H1 (cell line): ENCODE data around the gene KBTBD2. TPM values are rescaled to one million over a fixed set of nuclear protein-coding genes. Genes with fewer than 3 reads are reported as not detected.

Source experiments
- RBBP5 ChIP-seq: IDR thresholded peaks from 2 replicates; pipeline ENCODE4 v1.7.1; 2012; ENCODE audit warnings: low read depth, mild to moderate bottlenecking, inconsistent platforms, low read length, moderate library complexity, borderline replicate concordance
- polyA plus RNA-seq, 7 experiments: library from polyadenylated mRNA; depleted of rRNA in 3 of 7; stranded (reverse) in 5 of 7; unstranded in 2 of 7; fragments of >200 nt in 5 of 7; fragments of 200-250 nt in 2 of 7; gene quantifications; 1 replicate in 5 of 7; 2 replicates in 1 of 7; 4 replicates in 1 of 7; pipeline versions ENCODE4 v1.2.1 to v1.2.3, GENCODE V29; 2011 to 2013; ENCODE audit warnings: missing spikeins in 2 of 7, mixed read lengths in 2 of 7
- total RNA-seq: library from RNA; stranded (reverse); fragmentation: NEBNext Ultra II Directional; extraction: Animal tissue kit (Norgen Biotek cat#: 25700); gene quantifications from 2 replicates; pipeline ENCODE4 v1.2.1, GENCODE V29; 2021
- TF ChIP-seq, protein P1 (sequence below): fragments of 300-600 bp; sonication (generic); IDR thresholded peaks from 2 replicates; pipeline ENCODE4 v1.7.1; 2012; ENCODE audit warnings: low read length, moderate library complexity, mild to moderate bottlenecking, inconsistent platforms; ENCODE audit not compliant: insufficient replicate concordance
- TF ChIP-seq, protein P2 (sequence below): IDR thresholded peaks from 2 replicates; pipeline ENCODE4 v1.6.1; 2011; ENCODE audit warnings: low read length, improper control_type of control experiment

KBTBD2 gene
- total and polyA plus RNA-seq, 2 of the 8 experiments (the other 6 are each of a cell fraction or from before 2014, with no cell fraction given) = 13.1 to 25.7 TPM

DNA sequence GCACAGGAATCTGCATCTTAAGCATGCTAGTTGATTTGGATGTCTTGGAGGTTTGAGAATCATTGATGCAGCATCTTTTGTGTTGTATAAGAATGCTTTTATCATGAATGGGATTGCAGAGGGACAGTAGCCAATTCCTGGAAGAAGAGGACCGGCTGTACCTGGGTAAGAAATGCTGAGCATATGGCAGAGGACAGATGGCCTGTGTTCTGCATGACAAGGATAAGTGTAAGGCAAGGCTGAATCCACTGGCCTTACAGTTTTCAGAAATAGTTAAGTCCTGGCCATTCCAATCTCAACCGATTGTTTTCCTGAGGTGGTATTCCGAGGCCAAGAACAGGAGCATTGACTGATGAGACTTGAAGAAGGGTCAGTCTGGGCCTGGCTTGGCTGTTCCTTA, 24.4 kb upstream of the KBTBD2 start (continued):
- TF ChIP-seq, protein P1, sequence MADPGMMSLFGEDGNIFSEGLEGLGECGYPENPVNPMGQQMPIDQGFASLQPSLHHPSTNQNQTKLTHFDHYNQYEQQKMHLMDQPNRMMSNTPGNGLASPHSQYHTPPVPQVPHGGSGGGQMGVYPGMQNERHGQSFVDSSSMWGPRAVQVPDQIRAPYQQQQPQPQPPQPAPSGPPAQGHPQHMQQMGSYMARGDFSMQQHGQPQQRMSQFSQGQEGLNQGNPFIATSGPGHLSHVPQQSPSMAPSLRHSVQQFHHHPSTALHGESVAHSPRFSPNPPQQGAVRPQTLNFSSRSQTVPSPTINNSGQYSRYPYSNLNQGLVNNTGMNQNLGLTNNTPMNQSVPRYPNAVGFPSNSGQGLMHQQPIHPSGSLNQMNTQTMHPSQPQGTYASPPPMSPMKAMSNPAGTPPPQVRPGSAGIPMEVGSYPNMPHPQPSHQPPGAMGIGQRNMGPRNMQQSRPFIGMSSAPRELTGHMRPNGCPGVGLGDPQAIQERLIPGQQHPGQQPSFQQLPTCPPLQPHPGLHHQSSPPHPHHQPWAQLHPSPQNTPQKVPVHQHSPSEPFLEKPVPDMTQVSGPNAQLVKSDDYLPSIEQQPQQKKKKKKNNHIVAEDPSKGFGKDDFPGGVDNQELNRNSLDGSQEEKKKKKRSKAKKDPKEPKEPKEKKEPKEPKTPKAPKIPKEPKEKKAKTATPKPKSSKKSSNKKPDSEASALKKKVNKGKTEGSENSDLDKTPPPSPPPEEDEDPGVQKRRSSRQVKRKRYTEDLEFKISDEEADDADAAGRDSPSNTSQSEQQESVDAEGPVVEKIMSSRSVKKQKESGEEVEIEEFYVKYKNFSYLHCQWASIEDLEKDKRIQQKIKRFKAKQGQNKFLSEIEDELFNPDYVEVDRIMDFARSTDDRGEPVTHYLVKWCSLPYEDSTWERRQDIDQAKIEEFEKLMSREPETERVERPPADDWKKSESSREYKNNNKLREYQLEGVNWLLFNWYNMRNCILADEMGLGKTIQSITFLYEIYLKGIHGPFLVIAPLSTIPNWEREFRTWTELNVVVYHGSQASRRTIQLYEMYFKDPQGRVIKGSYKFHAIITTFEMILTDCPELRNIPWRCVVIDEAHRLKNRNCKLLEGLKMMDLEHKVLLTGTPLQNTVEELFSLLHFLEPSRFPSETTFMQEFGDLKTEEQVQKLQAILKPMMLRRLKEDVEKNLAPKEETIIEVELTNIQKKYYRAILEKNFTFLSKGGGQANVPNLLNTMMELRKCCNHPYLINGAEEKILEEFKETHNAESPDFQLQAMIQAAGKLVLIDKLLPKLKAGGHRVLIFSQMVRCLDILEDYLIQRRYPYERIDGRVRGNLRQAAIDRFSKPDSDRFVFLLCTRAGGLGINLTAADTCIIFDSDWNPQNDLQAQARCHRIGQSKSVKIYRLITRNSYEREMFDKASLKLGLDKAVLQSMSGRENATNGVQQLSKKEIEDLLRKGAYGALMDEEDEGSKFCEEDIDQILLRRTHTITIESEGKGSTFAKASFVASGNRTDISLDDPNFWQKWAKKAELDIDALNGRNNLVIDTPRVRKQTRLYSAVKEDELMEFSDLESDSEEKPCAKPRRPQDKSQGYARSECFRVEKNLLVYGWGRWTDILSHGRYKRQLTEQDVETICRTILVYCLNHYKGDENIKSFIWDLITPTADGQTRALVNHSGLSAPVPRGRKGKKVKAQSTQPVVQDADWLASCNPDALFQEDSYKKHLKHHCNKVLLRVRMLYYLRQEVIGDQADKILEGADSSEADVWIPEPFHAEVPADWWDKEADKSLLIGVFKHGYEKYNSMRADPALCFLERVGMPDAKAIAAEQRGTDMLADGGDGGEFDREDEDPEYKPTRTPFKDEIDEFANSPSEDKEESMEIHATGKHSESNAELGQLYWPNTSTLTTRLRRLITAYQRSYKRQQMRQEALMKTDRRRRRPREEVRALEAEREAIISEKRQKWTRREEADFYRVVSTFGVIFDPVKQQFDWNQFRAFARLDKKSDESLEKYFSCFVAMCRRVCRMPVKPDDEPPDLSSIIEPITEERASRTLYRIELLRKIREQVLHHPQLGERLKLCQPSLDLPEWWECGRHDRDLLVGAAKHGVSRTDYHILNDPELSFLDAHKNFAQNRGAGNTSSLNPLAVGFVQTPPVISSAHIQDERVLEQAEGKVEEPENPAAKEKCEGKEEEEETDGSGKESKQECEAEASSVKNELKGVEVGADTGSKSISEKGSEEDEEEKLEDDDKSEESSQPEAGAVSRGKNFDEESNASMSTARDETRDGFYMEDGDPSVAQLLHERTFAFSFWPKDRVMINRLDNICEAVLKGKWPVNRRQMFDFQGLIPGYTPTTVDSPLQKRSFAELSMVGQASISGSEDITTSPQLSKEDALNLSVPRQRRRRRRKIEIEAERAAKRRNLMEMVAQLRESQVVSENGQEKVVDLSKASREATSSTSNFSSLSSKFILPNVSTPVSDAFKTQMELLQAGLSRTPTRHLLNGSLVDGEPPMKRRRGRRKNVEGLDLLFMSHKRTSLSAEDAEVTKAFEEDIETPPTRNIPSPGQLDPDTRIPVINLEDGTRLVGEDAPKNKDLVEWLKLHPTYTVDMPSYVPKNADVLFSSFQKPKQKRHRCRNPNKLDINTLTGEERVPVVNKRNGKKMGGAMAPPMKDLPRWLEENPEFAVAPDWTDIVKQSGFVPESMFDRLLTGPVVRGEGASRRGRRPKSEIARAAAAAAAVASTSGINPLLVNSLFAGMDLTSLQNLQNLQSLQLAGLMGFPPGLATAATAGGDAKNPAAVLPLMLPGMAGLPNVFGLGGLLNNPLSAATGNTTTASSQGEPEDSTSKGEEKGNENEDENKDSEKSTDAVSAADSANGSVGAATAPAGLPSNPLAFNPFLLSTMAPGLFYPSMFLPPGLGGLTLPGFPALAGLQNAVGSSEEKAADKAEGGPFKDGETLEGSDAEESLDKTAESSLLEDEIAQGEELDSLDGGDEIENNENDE = no peak
- TF ChIP-seq, protein P2, sequence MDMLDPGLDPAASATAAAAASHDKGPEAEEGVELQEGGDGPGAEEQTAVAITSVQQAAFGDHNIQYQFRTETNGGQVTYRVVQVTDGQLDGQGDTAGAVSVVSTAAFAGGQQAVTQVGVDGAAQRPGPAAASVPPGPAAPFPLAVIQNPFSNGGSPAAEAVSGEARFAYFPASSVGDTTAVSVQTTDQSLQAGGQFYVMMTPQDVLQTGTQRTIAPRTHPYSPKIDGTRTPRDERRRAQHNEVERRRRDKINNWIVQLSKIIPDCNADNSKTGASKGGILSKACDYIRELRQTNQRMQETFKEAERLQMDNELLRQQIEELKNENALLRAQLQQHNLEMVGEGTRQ = no peak
- TF ChIP-seq RBBP5 = no peak
